Measurements from ENCODE around the gene LDB3. TPM values are rescaled to one million over a fixed set of nuclear protein-coding genes. Genes with fewer than 3 reads are reported as not detected.

The LDB3 gene
- total and polyA plus RNA-seq, 2 of the 8 experiments (the other 6 are each of a cell fraction or from before 2014, with no cell fraction given): 0.20 to 0.43 TPM

- H4K91ac ChIP-seq (replicated peaks; ENCODE audit: insufficient read length, low read length): no peak overlapping the region
- no peak overlapping the region for H3K27ac ChIP-seq (ENCODE audit: low read depth, low read length)
- no peaks in the 10 kb centered on the region for H3K9me3 ChIP-seq (ENCODE audit: insufficient read depth in 2 of 2, low read depth in 1 of 2, low read length in 1 of 2)
- no peak overlapping the region for H3K23ac ChIP-seq (ENCODE audit: insufficient read length)
- no peak overlapping the region for H2BK5ac ChIP-seq (ENCODE audit: low read depth, low read length)
- CTCF ChIA-PET (ENCODE audit: partially characterized antibody): interaction anchor here (0.6 to 2.2 kb wide), 3 partner anchors 10 to 50 kb away, joined by 3 to 11 read pairs (median 3); no protein-coding TSS in a partner anchor
- H3K14ac ChIP-seq (ENCODE audit: insufficient read length): no peak overlapping the region
- peaks cover 32 to 100% of the 10 kb centered on the region in 2 experiments for H3K79me2 ChIP-seq (ENCODE audit: control insufficient read depth in 1 of 2, insufficient read depth in 2 of 2, low read length in 2 of 2)
- POLR2A ChIA-PET (ENCODE audit: partially characterized antibody): interaction anchor here (7.0 kb wide), 1 partner anchor 12 kb away, joined by 54 read pairs; the partner anchor contains the start of gene BMPR1A
- H3K4me2 ChIP-seq (ENCODE audit: insufficient read depth in 1 of 2, low read depth in 2 of 2, low read length in 2 of 2): no peak overlapping the region; a peak in 1 of 4 replicates
- H3K4ac ChIP-seq (replicated peaks; ENCODE audit: insufficient read length, low read depth, low read length): no peak overlapping the region
- no peak overlapping the region for H2BK20ac ChIP-seq (ENCODE audit: low read length)
- no peak for FAIRE-seq
- no peaks in the 10 kb centered on the region for H3K23me2 ChIP-seq (ENCODE audit: low read depth, low read length)
- no peak overlapping the region for H2BK15ac ChIP-seq (ENCODE audit: low read length)
- no peak overlapping the region for H3K56ac ChIP-seq (replicated peaks; ENCODE audit: insufficient read length, low read depth, low read length)
- no peak overlapping the region for H3K9ac ChIP-seq (replicated peaks in 1 of 4; ENCODE audit: extremely low read depth in 1 of 4, low read depth in 3 of 4, low read length in 3 of 4)
- H2AFZ ChIP-seq (ENCODE audit: low read length): no peak overlapping the region
- H2BK12ac ChIP-seq (ENCODE audit: low read depth, low read length): no peak overlapping the region
- WGBS, 2 experiments (ENCODE audit: extremely low coverage in 1 of 2, insufficient coverage in 1 of 2, insufficient read length in 1 of 2, insufficient replicate concordance in 2 of 2, low coverage in 1 of 2, low lambda C conversion rate in 2 of 2, missing lambda C conversion rate in 1 of 2): 82% methylated on average over 1 of the region's 1 CpG; no CpG with 5 or more reads in 1 of the 2 experiments
- peaks cover 5% of the 10 kb centered on the region; the same call in 1 of the 2 replicates for H3K79me1 ChIP-seq (ENCODE audit: low read depth, low read length)
- H4K5ac ChIP-seq (ENCODE audit: insufficient read length, low read depth, low read length): no peak overlapping the region
- H3K4me1 ChIP-seq (replicated peaks in 1 of 4; ENCODE audit: control insufficient read depth in 3 of 4, insufficient read depth in 4 of 4, low read length in 3 of 4): peaks cover 7 to 27% (median 15%) of the 10 kb centered on the region in 4 experiments
- H2AK5ac ChIP-seq (ENCODE audit: low read depth, low read length): no peak overlapping the region
- H2BK120ac ChIP-seq (replicated peaks; ENCODE audit: low read depth, low read length): no peak overlapping the region
- no peak overlapping the region for H3K4me3 ChIP-seq (ENCODE audit: extremely low read depth in 1 of 4, insufficient read depth in 2 of 4, low read depth in 3 of 4, low read length in 4 of 4)
- no peaks in the 10 kb centered on the region for H3K27me3 ChIP-seq (replicated peaks in 1 of 4; ENCODE audit: control insufficient read depth in 3 of 4, extremely low read depth in 1 of 4, insufficient read depth in 3 of 4, low read length in 3 of 4)
- no peak overlapping the region for H3K18ac ChIP-seq (ENCODE audit: extremely low read depth, low read length)
- no peak for DNase-seq (ENCODE audit: low read depth in 1 of 2, low spot score in 2 of 2)
- H4K8ac ChIP-seq (ENCODE audit: extremely low read depth, insufficient read depth, low read length): no peak overlapping the region
- H3K36me3 ChIP-seq (ENCODE audit: control insufficient read depth in 2 of 4, insufficient read depth in 4 of 4, low read length in 3 of 4): no peaks in the 10 kb centered on the region
- H4K20me1 ChIP-seq (replicated peaks in 1 of 2; ENCODE audit: control insufficient read depth in 1 of 2, insufficient read depth in 2 of 2, low read length in 2 of 2): peaks cover 19 to 20% of the 10 kb centered on the region in 2 experiments
- TF ChIP-seq ATF2 (IDR thresholded peaks at IDR 0.05; ENCODE audit: low read length) (no peak), TBP (IDR thresholded peaks at IDR 0.05; ENCODE audit: low read depth, low read length) (no peak), BACH1 (IDR thresholded peaks at IDR 0.05; ENCODE audit: low read length) (no peak), EP300 (IDR thresholded peaks at IDR 0.05; ENCODE audit: borderline replicate concordance in 1 of 2, low read depth in 2 of 2, low read length in 2 of 2) (no peak)
These were observed 100.2 kb downstream of the LDB3 start for GRCh38 chr10:86768412-86769062.

Data from H1 (cell line).